C4-2B (cell line): ENCODE data around the gene TMEM101.

Experiments
- ZFX ChIP-seq: fragments of 450-650 bp; IDR thresholded peaks from 2 replicates; pipeline ENCODE4 v1.6.1; 2017
- TF ChIP-seq, protein P1 (sequence below): fragments of 450-650 bp; conservative IDR thresholded peaks from 2 replicates; pipeline ENCODE4 v1.5.1; 2017; ENCODE audit warnings: mild to moderate bottlenecking

DNA sequence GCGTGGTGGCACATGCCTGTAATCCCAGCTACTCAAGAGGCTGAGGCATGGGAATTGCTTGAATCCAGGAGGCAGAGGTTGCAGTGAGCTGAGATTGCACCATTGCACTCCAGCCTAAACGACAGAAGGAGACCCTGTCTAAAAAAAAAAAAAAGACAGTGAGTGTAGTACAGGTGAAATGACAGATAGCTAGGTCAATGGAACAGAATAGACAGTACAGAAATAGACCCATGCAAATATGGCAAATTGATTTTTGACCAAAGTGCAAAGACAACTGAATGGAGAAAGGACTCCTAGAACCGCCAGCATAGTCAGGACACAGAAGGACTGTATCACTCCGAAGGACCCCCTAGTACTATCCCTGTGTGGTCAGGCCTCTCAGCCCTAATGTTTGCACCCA lies 44.4 kb downstream of the TMEM101 start:
- TF ChIP-seq, protein P1, sequence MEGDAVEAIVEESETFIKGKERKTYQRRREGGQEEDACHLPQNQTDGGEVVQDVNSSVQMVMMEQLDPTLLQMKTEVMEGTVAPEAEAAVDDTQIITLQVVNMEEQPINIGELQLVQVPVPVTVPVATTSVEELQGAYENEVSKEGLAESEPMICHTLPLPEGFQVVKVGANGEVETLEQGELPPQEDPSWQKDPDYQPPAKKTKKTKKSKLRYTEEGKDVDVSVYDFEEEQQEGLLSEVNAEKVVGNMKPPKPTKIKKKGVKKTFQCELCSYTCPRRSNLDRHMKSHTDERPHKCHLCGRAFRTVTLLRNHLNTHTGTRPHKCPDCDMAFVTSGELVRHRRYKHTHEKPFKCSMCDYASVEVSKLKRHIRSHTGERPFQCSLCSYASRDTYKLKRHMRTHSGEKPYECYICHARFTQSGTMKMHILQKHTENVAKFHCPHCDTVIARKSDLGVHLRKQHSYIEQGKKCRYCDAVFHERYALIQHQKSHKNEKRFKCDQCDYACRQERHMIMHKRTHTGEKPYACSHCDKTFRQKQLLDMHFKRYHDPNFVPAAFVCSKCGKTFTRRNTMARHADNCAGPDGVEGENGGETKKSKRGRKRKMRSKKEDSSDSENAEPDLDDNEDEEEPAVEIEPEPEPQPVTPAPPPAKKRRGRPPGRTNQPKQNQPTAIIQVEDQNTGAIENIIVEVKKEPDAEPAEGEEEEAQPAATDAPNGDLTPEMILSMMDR: no peak
- no peak for TF ChIP-seq ZFX
